Measurements from ENCODE around the gene AGBL4.

Gene AGBL4

GRCh38 chr1:48710915-48711314 lies 1312.8 kb downstream of the AGBL4 start:
- H3K27me3 ChIP-seq (ENCODE audit: control insufficient read depth in 1 of 2, insufficient read depth in 2 of 2, low read length in 2 of 2) = no peaks in the 10 kb centered on the region
- no peak overlapping the region for H3K9ac ChIP-seq (ENCODE audit: low read length)
- H3K9me3 ChIP-seq (ENCODE audit: low read length) = no peaks in the 10 kb centered on the region
- no peak overlapping the region for H3K4me3 ChIP-seq (ENCODE audit: low read depth in 1 of 2, low read length in 2 of 2)
- H3K27ac ChIP-seq (ENCODE audit: low read depth, low read length) = no peak overlapping the region
- H3K4me1 ChIP-seq (ENCODE audit: insufficient read depth, low read length) = no peaks in the 10 kb centered on the region
- no peaks in the 10 kb centered on the region for H3K36me3 ChIP-seq (ENCODE audit: insufficient read depth, low read length)

- no peak overlapping the region for H3K9ac ChIP-seq (ENCODE audit: low read length)
- H3K27ac ChIP-seq (ENCODE audit: low read depth, low read length) = no peak overlapping the region
- H3K27me3 ChIP-seq (ENCODE audit: control insufficient read depth in 1 of 2, insufficient read depth in 2 of 2, low read length in 2 of 2) = no peaks in the 10 kb centered on the region
- no peaks in the 10 kb centered on the region for H3K36me3 ChIP-seq (ENCODE audit: insufficient read depth, low read length)
- H3K4me1 ChIP-seq (ENCODE audit: insufficient read depth, low read length) = no peaks in the 10 kb centered on the region
- no peak overlapping the region for H3K4me3 ChIP-seq (ENCODE audit: low read depth in 1 of 2, low read length in 2 of 2)
- H3K9me3 ChIP-seq (ENCODE audit: low read length) = no peaks in the 10 kb centered on the region
Observed at GRCh38 chr1:48710318-48710717, 1313.4 kb downstream of the AGBL4 start.

- Histone ChIP-seq H3K27me3 (ENCODE audit: control insufficient read depth in 1 of 2, insufficient read depth in 2 of 2, low read length in 2 of 2) (no peaks in the 10 kb centered on the region), H3K36me3 (ENCODE audit: insufficient read depth, low read length) (no peaks in the 10 kb centered on the region), H3K4me3 (ENCODE audit: low read depth in 1 of 2, low read length in 2 of 2) (no peak overlapping the region), H3K4me1 (ENCODE audit: insufficient read depth, low read length) (no peaks in the 10 kb centered on the region), H3K27ac (ENCODE audit: low read depth, low read length) (no peak overlapping the region), H3K9me3 (ENCODE audit: low read length) (no peaks in the 10 kb centered on the region), H3K9ac (ENCODE audit: low read length) (no peak overlapping the region)
Observed at GRCh38 chr1:48704736-48705135, 1319.0 kb downstream of the AGBL4 start.

GRCh38 chr1:48701445-48701844 lies 1322.3 kb downstream of the AGBL4 start:
- Histone ChIP-seq H3K36me3 (ENCODE audit: insufficient read depth, low read length) (no peaks in the 10 kb centered on the region), H3K4me3 (ENCODE audit: low read depth in 1 of 2, low read length in 2 of 2) (no peak overlapping the region)

GRCh38 chr1:48697066-48697707 lies 1326.6 kb downstream of the AGBL4 start:
- Histone ChIP-seq H3K36me3 (ENCODE audit: insufficient read depth, low read length) (no peaks in the 10 kb centered on the region), H3K4me1 (ENCODE audit: insufficient read depth, low read length) (no peaks in the 10 kb centered on the region), H3K27me3 (ENCODE audit: control insufficient read depth in 1 of 2, insufficient read depth in 2 of 2, low read length in 2 of 2) (no peaks in the 10 kb centered on the region), H3K4me3 (ENCODE audit: low read depth in 1 of 2, low read length in 2 of 2) (no peak overlapping the region), H3K9ac (ENCODE audit: low read length) (no peak overlapping the region), H3K27ac (ENCODE audit: low read depth, low read length) (no peak overlapping the region), H3K9me3 (ENCODE audit: low read length) (no peaks in the 10 kb centered on the region)

More at GRCh38 chr1:48701445-48701844, 1322.3 kb downstream of the AGBL4 start:
- no peaks in the 10 kb centered on the region for H3K27me3 ChIP-seq (ENCODE audit: control insufficient read depth in 1 of 2, insufficient read depth in 2 of 2, low read length in 2 of 2)
- H3K9ac ChIP-seq (ENCODE audit: low read length) = no peak overlapping the region
- H3K9me3 ChIP-seq (ENCODE audit: low read length) = no peaks in the 10 kb centered on the region
- no peaks in the 10 kb centered on the region for H3K4me1 ChIP-seq (ENCODE audit: insufficient read depth, low read length)
- H3K27ac ChIP-seq (ENCODE audit: low read depth, low read length) = no peak overlapping the region

GRCh38 chr1:48695161-48695560 lies 1328.6 kb downstream of the AGBL4 start:
- no peak overlapping the region for H3K27ac ChIP-seq (ENCODE audit: low read depth, low read length)
- H3K27me3 ChIP-seq (ENCODE audit: control insufficient read depth in 1 of 2, insufficient read depth in 2 of 2, low read length in 2 of 2) = no peaks in the 10 kb centered on the region
- H3K4me1 ChIP-seq (ENCODE audit: insufficient read depth, low read length) = no peaks in the 10 kb centered on the region
- no peak overlapping the region for H3K9ac ChIP-seq (ENCODE audit: low read length)
- no peaks in the 10 kb centered on the region for H3K9me3 ChIP-seq (ENCODE audit: low read length)
- no peaks in the 10 kb centered on the region for H3K36me3 ChIP-seq (ENCODE audit: insufficient read depth, low read length)
- no peak overlapping the region for H3K4me3 ChIP-seq (ENCODE audit: low read depth in 1 of 2, low read length in 2 of 2)

- no peaks in the 10 kb centered on the region for H3K27me3 ChIP-seq (ENCODE audit: control insufficient read depth in 1 of 2, insufficient read depth in 2 of 2, low read length in 2 of 2)
- H3K27ac ChIP-seq (ENCODE audit: low read depth, low read length) = no peak overlapping the region
- H3K9ac ChIP-seq (ENCODE audit: low read length) = no peak overlapping the region
- H3K4me3 ChIP-seq (ENCODE audit: low read depth in 1 of 2, low read length in 2 of 2) = no peak overlapping the region
- H3K4me1 ChIP-seq (ENCODE audit: insufficient read depth, low read length) = no peaks in the 10 kb centered on the region
- H3K36me3 ChIP-seq (ENCODE audit: insufficient read depth, low read length) = no peaks in the 10 kb centered on the region
- H3K9me3 ChIP-seq (ENCODE audit: low read length) = no peaks in the 10 kb centered on the region
Observed at GRCh38 chr1:48693674-48694320, 1330.0 kb downstream of the AGBL4 start.

- Histone ChIP-seq H3K27ac (ENCODE audit: low read depth, low read length) (no peak overlapping the region), H3K4me1 (ENCODE audit: insufficient read depth, low read length) (no peaks in the 10 kb centered on the region), H3K4me3 (ENCODE audit: low read depth in 1 of 2, low read length in 2 of 2) (no peak overlapping the region), H3K27me3 (ENCODE audit: control insufficient read depth in 1 of 2, insufficient read depth in 2 of 2, low read length in 2 of 2) (no peaks in the 10 kb centered on the region), H3K9me3 (ENCODE audit: low read length) (no peaks in the 10 kb centered on the region), H3K9ac (ENCODE audit: low read length) (no peak overlapping the region), H3K36me3 (ENCODE audit: insufficient read depth, low read length) (no peaks in the 10 kb centered on the region)
Observed at GRCh38 chr1:48693180-48693579, 1330.6 kb downstream of the AGBL4 start.

- H3K36me3 ChIP-seq (ENCODE audit: insufficient read depth, low read length) = no peaks in the 10 kb centered on the region
- no peaks in the 10 kb centered on the region for H3K9me3 ChIP-seq (ENCODE audit: low read length)
- H3K27me3 ChIP-seq (ENCODE audit: control insufficient read depth in 1 of 2, insufficient read depth in 2 of 2, low read length in 2 of 2) = no peaks in the 10 kb centered on the region
- no peaks in the 10 kb centered on the region for H3K4me1 ChIP-seq (ENCODE audit: insufficient read depth, low read length)
- H3K4me3 ChIP-seq (ENCODE audit: low read depth in 1 of 2, low read length in 2 of 2) = no peak overlapping the region
- H3K9ac ChIP-seq (ENCODE audit: low read length) = no peak overlapping the region
- no peak overlapping the region for H3K27ac ChIP-seq (ENCODE audit: low read depth, low read length)
Observed at GRCh38 chr1:48692235-48692634, 1331.5 kb downstream of the AGBL4 start.

- no peaks in the 10 kb centered on the region for H3K9me3 ChIP-seq (ENCODE audit: low read length)
- H3K4me1 ChIP-seq (ENCODE audit: insufficient read depth, low read length) = no peaks in the 10 kb centered on the region
- H3K4me3 ChIP-seq (ENCODE audit: low read depth in 1 of 2, low read length in 2 of 2) = no peak overlapping the region
- H3K9ac ChIP-seq (ENCODE audit: low read length) = no peak overlapping the region
- H3K27me3 ChIP-seq (ENCODE audit: control insufficient read depth in 1 of 2, insufficient read depth in 2 of 2, low read length in 2 of 2) = no peaks in the 10 kb centered on the region
- H3K36me3 ChIP-seq (ENCODE audit: insufficient read depth, low read length) = no peaks in the 10 kb centered on the region
- H3K27ac ChIP-seq (ENCODE audit: low read depth, low read length) = no peak overlapping the region
Observed at GRCh38 chr1:48691429-48692001, 1332.2 kb downstream of the AGBL4 start.

- no peaks in the 10 kb centered on the region for H3K4me1 ChIP-seq (ENCODE audit: insufficient read depth, low read length)
- no peak overlapping the region for H3K4me3 ChIP-seq (ENCODE audit: low read depth in 1 of 2, low read length in 2 of 2)
- H3K9ac ChIP-seq (ENCODE audit: low read length) = no peak overlapping the region
- H3K27ac ChIP-seq (ENCODE audit: low read depth, low read length) = no peak overlapping the region
- no peaks in the 10 kb centered on the region for H3K36me3 ChIP-seq (ENCODE audit: insufficient read depth, low read length)
- no peaks in the 10 kb centered on the region for H3K27me3 ChIP-seq (ENCODE audit: control insufficient read depth in 1 of 2, insufficient read depth in 2 of 2, low read length in 2 of 2)
- no peaks in the 10 kb centered on the region for H3K9me3 ChIP-seq (ENCODE audit: low read length)
Observed at GRCh38 chr1:48688102-48688760, 1335.5 kb downstream of the AGBL4 start.
